HepG2 (cell line): ENCODE data around the gene PDLIM4. TPM values are rescaled to one million over a fixed set of nuclear protein-coding genes. Genes with fewer than 3 reads are reported as not detected.

ENCODE experiments used
- BHLHE40 ChIP-seq: IDR thresholded peaks from 2 replicates; pipeline ENCODE4 v1.6.1; 2011; ENCODE audit warnings: low read length, improper control_type of control experiment
- BORCS8-MEF2B ChIP-seq: sonication (generic); formaldehyde crosslinking; IDR thresholded peaks from 2 replicates; pipeline ENCODE4 v1.8.0; 2022; ENCODE audit warnings: mild to moderate bottlenecking, missing genetic modification reagents
- FOXC1 ChIP-seq: sonication (generic); formaldehyde crosslinking; IDR thresholded peaks from 2 replicates; pipeline ENCODE4 v1.8.0; 2022; ENCODE audit warnings: mild to moderate bottlenecking, missing genetic modification reagents, borderline replicate concordance
- HNRNPL ChIP-seq: fragments of 200-400 bp; formaldehyde crosslinking; IDR thresholded peaks from 2 replicates; pipeline ENCODE4 v1.6.1; 2017; ENCODE audit warnings: mild to moderate bottlenecking, low read depth, low read length
- MAFK ChIP-seq, 2 experiments: IDR thresholded peaks in 1 of 2; conservative IDR thresholded peaks in 1 of 2; 2 replicates each; pipeline ENCODE4 v1.6.1; 2011; ENCODE audit warnings: improper control_type of control experiment in 2 of 2, low read length in 2 of 2
- MATR3 ChIP-seq: sonication (generic); formaldehyde crosslinking; IDR thresholded peaks from 2 replicates; pipeline ENCODE4 v1.4.0; 2020; ENCODE audit warnings: missing genetic modification reagents
- MBD4 ChIP-seq: IDR thresholded peaks from 2 replicates; pipeline ENCODE4 v1.6.1; 2012; ENCODE audit warnings: low read length, inconsistent platforms, borderline replicate concordance
- MED8 ChIP-seq: sonication (generic); formaldehyde crosslinking; IDR thresholded peaks from 2 replicates; pipeline ENCODE4 v1.8.1; 2023; ENCODE audit warnings: mild to moderate bottlenecking, missing genetic modification reagents; ENCODE audit not compliant: insufficient replicate concordance
- MXD4 ChIP-seq: IDR thresholded peaks from 2 replicates; pipeline ENCODE4 v1.6.1; 2016; ENCODE audit warnings: mild to moderate bottlenecking, missing biosample characterization, missing genetic modification reagents
- RAD21 ChIP-seq: fragments of 450-650 bp; formaldehyde crosslinking; IDR thresholded peaks from 2 replicates; pipeline ENCODE4 v1.5.0; 2020; ENCODE audit warnings: mild to moderate bottlenecking
- TAF15 ChIP-seq: fragments of 200-400 bp; formaldehyde crosslinking; IDR thresholded peaks from one replicate; pipeline ENCODE4 v1.6.1; 2018; ENCODE audit warnings: mild to moderate bottlenecking, low read depth, low read length; ENCODE audit not compliant: poor library complexity, severe bottlenecking
- ZBTB1 ChIP-seq: sonication (generic); formaldehyde crosslinking; IDR thresholded peaks from 2 replicates; pipeline ENCODE4 v1.4.0; 2020; ENCODE audit warnings: missing genetic modification reagents, borderline replicate concordance
- ZKSCAN5 ChIP-seq: sonication (generic); formaldehyde crosslinking; IDR thresholded peaks from 2 replicates; pipeline ENCODE4 v1.5.1; 2020; ENCODE audit warnings: mild to moderate bottlenecking, missing genetic modification reagents
- ZNF143 ChIP-seq: sonication (generic); formaldehyde crosslinking; IDR thresholded peaks from 2 replicates; pipeline ENCODE4 v1.4.0; 2020; ENCODE audit warnings: missing genetic modification reagents
- ZNF530 ChIP-seq: sonication (generic); formaldehyde crosslinking; IDR thresholded peaks from 2 replicates; pipeline ENCODE4 v1.5.0; 2020; ENCODE audit warnings: low read depth, mild to moderate bottlenecking, missing genetic modification reagents
- ZNF672 ChIP-seq: sonication (generic); formaldehyde crosslinking; IDR thresholded peaks from 2 replicates; pipeline ENCODE4 v1.8.1; 2022; ENCODE audit warnings: missing genetic modification reagents
- ZNF709 ChIP-seq: sonication (generic); formaldehyde crosslinking; IDR thresholded peaks from 2 replicates; pipeline ENCODE4 v1.5.0; 2020; ENCODE audit warnings: mild to moderate bottlenecking, missing genetic modification reagents
- ZNF768 ChIP-seq: sonication (generic); formaldehyde crosslinking; IDR thresholded peaks from 2 replicates; pipeline ENCODE4 v1.4.0; 2020; ENCODE audit warnings: missing genetic modification reagents
- ZSCAN25 ChIP-seq: sonication (generic); formaldehyde crosslinking; IDR thresholded peaks from 2 replicates; pipeline ENCODE4 v1.8.0; 2022; ENCODE audit warnings: mild to moderate bottlenecking, missing genetic modification reagents
- ZSCAN9 ChIP-seq: IDR thresholded peaks from 2 replicates; pipeline ENCODE4 v1.6.1; 2016; ENCODE audit warnings: borderline replicate concordance
- polyA plus RNA-seq, 8 experiments: library from polyadenylated mRNA; depleted of rRNA in 3 of 8; stranded (reverse) in 7 of 8; unstranded in 1 of 8; fragments of >200 nt; fragmentation: Illumina TruSeq in 4 of 8; extraction: Trizol in 4 of 8; gene quantifications; 2 replicates each; pipeline versions ENCODE4 v1.2.1 to v1.2.3, GENCODE V29; 2011 to 2016; ENCODE audit warnings: low read depth in 4 of 8, missing spikeins in 1 of 8, mixed read lengths in 1 of 8; ENCODE audit not compliant: insufficient read depth in 1 of 8
- total RNA-seq, 5 experiments: library from RNA; depleted of rRNA; stranded (reverse); fragments of >200 nt; fragmentation: Illumina TruSeq; extraction: Trizol; gene quantifications; 2 replicates each; pipeline ENCODE4 v1.2.3, GENCODE V29; 2016; ENCODE audit warnings: low read depth in 1 of 5
- TF ChIP-seq, protein P1 (sequence below): sonication (generic); formaldehyde crosslinking; IDR thresholded peaks from 2 replicates; pipeline ENCODE4 v1.8.0; 2022; ENCODE audit warnings: missing genetic modification reagents, low read depth, mild to moderate bottlenecking, borderline replicate concordance
- TF ChIP-seq, protein P2 (sequence below): sonication (generic); formaldehyde crosslinking; IDR thresholded peaks from 2 replicates; pipeline ENCODE4 v1.4.0; 2020; ENCODE audit warnings: mild to moderate bottlenecking, missing genetic modification reagents, borderline replicate concordance
- TF ChIP-seq, protein P3 (sequence below): sonication (generic); formaldehyde crosslinking; IDR thresholded peaks from 2 replicates; pipeline ENCODE4 v1.5.0; 2020; ENCODE audit warnings: mild to moderate bottlenecking, missing genetic modification reagents, moderate library complexity

The PDLIM4 gene
- total and polyA plus RNA-seq, 2 of the 13 experiments (the other 11 are each of a cell fraction or from before 2014, with no cell fraction given) = 1.1 to 2.3 TPM

DNA sequence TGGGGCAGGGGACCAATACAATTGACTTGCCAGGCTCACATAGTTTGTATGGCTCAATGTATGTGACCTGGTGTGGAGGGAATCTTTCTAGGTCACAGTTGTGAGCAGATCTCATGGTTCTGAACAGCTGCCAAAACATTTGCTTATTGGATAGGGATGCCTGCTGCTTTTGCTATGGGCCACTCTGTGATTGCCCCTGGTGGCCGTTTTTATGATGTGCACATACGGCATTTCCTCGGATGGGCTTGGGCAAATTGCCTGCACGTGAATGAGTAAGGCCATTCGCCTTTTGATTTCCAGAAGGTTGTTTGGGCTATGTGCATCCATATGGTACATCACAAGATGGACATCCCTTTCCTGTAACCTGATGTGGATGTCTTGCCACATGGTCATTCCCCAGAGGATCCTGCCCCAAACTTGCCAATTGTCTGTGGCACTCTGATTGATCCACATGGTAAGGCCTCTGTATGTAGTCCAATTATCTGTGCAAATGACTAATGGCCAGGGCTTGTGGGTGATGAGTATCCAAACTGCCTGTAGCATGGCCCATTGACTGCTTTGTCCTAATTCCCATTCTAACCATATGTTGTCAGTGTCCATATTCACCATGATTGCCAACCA, 26.0 kb downstream of the PDLIM4 start (continued):
- TF ChIP-seq, protein P1, sequence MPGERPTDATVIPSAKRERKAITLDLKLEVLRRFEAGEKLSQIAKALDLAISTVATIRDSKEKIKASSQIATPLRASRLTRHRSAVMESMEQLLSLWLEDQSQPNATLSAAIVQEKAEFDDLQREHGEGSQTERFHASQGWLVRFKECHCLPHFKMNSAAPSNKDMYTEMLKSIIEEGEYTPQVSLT (CRISPR knock-in tag) = no peak
- no peak for TF ChIP-seq BORCS8-MEF2B (CRISPR knock-in tag)
- no peak for TF ChIP-seq MAFK (conservative IDR thresholded peaks at IDR 0.05 in 1 of 2, IDR thresholded peaks at IDR 0.05 in 1 of 2; ENCODE audit: low read length in 2 of 2)
- no peak for TF ChIP-seq ZNF709 (CRISPR knock-in tag)
- TF ChIP-seq, protein P2, sequence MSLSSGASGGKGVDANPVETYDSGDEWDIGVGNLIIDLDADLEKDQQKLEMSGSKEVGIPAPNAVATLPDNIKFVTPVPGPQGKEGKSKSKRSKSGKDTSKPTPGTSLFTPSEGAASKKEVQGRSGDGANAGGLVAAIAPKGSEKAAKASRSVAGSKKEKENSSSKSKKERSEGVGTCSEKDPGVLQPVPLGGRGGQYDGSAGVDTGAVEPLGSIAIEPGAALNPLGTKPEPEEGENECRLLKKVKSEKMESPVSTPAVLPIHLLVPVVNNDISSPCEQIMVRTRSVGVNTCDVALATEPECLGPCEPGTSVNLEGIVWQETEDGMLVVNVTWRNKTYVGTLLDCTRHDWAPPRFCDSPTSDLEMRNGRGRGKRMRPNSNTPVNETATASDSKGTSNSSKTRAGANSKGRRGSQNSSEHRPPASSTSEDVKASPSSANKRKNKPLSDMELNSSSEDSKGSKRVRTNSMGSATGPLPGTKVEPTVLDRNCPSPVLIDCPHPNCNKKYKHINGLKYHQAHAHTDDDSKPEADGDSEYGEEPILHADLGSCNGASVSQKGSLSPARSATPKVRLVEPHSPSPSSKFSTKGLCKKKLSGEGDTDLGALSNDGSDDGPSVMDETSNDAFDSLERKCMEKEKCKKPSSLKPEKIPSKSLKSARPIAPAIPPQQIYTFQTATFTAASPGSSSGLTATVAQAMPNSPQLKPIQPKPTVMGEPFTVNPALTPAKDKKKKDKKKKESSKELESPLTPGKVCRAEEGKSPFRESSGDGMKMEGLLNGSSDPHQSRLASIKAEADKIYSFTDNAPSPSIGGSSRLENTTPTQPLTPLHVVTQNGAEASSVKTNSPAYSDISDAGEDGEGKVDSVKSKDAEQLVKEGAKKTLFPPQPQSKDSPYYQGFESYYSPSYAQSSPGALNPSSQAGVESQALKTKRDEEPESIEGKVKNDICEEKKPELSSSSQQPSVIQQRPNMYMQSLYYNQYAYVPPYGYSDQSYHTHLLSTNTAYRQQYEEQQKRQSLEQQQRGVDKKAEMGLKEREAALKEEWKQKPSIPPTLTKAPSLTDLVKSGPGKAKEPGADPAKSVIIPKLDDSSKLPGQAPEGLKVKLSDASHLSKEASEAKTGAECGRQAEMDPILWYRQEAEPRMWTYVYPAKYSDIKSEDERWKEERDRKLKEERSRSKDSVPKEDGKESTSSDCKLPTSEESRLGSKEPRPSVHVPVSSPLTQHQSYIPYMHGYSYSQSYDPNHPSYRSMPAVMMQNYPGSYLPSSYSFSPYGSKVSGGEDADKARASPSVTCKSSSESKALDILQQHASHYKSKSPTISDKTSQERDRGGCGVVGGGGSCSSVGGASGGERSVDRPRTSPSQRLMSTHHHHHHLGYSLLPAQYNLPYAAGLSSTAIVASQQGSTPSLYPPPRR (CRISPR knock-in tag) = no peak
- TF ChIP-seq, protein P3, sequence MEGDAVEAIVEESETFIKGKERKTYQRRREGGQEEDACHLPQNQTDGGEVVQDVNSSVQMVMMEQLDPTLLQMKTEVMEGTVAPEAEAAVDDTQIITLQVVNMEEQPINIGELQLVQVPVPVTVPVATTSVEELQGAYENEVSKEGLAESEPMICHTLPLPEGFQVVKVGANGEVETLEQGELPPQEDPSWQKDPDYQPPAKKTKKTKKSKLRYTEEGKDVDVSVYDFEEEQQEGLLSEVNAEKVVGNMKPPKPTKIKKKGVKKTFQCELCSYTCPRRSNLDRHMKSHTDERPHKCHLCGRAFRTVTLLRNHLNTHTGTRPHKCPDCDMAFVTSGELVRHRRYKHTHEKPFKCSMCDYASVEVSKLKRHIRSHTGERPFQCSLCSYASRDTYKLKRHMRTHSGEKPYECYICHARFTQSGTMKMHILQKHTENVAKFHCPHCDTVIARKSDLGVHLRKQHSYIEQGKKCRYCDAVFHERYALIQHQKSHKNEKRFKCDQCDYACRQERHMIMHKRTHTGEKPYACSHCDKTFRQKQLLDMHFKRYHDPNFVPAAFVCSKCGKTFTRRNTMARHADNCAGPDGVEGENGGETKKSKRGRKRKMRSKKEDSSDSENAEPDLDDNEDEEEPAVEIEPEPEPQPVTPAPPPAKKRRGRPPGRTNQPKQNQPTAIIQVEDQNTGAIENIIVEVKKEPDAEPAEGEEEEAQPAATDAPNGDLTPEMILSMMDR (CRISPR knock-in tag) = peak; percentile 47
- TF ChIP-seq TAF15 = no peak
- TF ChIP-seq ZNF143 (CRISPR knock-in tag) = no peak
- no peak for TF ChIP-seq ZNF530
- no peak for TF ChIP-seq ZNF672 (CRISPR knock-in tag)
- TF ChIP-seq ZKSCAN5 (CRISPR knock-in tag) = no peak
- no peak for TF ChIP-seq ZSCAN9 (CRISPR knock-in tag)
- peak; percentile 76 for TF ChIP-seq BHLHE40
- TF ChIP-seq MED8 (CRISPR knock-in tag) = no peak
- TF ChIP-seq ZSCAN25 (CRISPR knock-in tag) = no peak
- no peak for TF ChIP-seq FOXC1 (CRISPR knock-in tag)
- no peak for TF ChIP-seq MXD4
- no peak for TF ChIP-seq HNRNPL
- no peak for TF ChIP-seq MATR3 (CRISPR knock-in tag)
- TF ChIP-seq ZNF768 (CRISPR knock-in tag) = no peak
- TF ChIP-seq ZBTB1 (CRISPR knock-in tag) = no peak
- TF ChIP-seq MBD4 = no peak
- peak; percentile 43; the same call in 1 of the 2 replicates for TF ChIP-seq RAD21
